IPS-15b (cell line): ENCODE results near the gene BRPF3.

Experiments used
- H3K27me3 ChIP-seq: one replicate; pipeline ENCODE4 v1.6.1; 2013; ENCODE audit warnings: low read length; ENCODE audit not compliant: control insufficient read depth, insufficient read depth
- H3K36me3 ChIP-seq: one replicate; pipeline ENCODE4 v1.6.1; 2013; ENCODE audit warnings: low read length; ENCODE audit not compliant: control insufficient read depth, insufficient read depth
- H3K4me1 ChIP-seq: one replicate; pipeline ENCODE4 v1.6.1; 2013; ENCODE audit warnings: mild to moderate bottlenecking, low read length; ENCODE audit not compliant: control insufficient read depth, insufficient read depth
- H3K4me3 ChIP-seq: one replicate; pipeline ENCODE4 v1.5.1; 2013; ENCODE audit warnings: low read depth, low read length
- H3K9ac ChIP-seq: one replicate; pipeline ENCODE4 v1.6.1; 2013; ENCODE audit warnings: low read depth, mild to moderate bottlenecking, low read length
- H3K9me3 ChIP-seq: one replicate; pipeline ENCODE4 v1.6.1; 2013; ENCODE audit warnings: mild to moderate bottlenecking, low read length; ENCODE audit not compliant: control insufficient read depth, insufficient read depth

The BRPF3 gene

DNA sequence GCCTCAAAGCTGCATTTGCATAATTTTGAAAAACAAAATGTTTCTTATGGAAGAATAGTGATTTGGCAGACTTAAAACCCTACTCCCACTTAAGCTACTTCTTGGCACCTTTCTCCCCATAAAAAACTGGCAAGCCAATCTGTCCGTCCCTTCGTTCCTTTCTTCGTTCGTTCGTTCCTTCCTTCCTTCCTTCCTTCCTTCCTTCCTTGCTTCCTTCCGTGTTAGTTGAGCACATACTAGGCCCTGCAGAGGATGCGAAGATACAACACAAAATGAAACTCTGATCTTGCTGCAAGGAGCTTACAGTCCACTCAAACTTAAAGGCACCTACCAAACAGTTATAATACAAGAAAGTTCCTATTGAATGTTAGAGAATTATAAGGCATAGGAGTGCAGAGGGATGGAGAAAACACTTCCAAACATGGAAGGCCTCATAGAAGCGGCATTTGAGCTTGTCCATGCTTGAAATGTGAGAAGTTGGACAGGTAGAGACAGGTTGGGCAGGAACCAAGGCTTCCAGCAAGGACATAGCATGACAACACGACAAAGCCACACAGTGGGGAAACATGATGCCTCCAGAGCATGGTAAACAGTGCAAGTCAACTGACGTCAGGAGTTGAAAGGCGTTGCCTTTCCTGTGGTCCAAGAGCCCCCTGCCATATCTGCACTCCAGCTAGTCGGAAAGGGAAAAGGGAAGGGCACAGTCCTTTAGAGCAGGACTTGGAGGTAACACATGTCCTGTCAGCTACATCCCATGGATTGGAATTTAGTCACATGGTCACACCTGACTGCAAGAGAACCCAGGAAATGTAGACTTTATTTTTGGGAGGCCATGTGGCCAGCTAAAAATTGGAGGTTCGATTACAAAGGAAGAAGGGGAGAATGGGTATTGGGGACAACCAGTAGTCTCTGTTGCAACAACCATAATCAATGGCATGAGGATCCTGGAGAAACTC lies 80.3 kb downstream of the BRPF3 start:
- H3K36me3 ChIP-seq: no peaks in the 10 kb centered on the region
- no peaks in the 10 kb centered on the region for H3K4me1 ChIP-seq
- H3K9me3 ChIP-seq: no peaks in the 10 kb centered on the region
- H3K4me3 ChIP-seq: no peak overlapping the region
- H3K9ac ChIP-seq: no peak overlapping the region
- H3K27me3 ChIP-seq: no peaks in the 10 kb centered on the region

DNA sequence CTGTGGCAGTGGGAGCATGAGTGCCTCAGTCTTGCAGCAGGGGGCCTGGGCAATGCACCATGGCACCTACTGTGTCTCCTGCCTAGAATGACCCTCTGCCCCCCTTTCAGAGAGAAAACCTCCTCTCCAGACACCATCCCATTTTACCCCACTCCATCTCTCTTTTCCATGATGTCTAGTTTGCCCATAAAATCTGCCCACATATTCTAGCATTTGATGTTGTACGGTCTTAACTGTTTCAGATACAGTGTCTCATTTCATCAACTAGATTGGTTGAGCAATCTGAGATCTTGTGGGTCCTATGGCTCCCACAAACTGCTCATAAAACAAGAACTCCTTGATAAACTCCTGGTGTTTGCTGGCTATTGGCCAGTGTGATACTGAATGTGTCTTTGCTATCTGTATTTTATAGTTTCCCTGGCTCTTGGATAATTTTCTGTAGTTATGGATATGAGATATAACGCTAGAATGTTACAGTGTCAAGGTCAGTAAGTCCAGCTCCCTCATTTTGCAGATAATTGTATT lies 81.5 kb downstream of the BRPF3 start:
- Histone ChIP-seq H3K36me3 (no peaks in the 10 kb centered on the region), H3K27me3 (no peaks in the 10 kb centered on the region)

DNA sequence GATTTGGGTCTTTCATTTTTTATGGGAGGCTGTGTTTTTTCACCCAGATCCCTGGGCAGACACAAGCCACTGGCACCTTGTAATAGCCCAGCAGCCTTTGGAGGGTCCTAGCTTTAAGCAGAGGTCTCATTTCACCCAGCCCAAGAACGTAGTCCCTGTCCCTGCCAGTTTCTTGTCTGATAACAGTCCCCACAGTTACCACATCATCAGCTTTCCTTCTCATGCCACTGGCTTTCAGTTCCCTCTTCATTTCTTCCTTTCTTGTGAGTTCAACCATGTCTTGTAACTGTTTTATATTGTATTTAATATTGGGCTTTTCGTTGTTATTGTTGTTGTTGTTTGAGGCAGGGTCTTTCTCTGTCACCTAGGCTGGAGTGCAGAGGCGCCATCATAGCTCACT lies 83.9 kb downstream of the BRPF3 start:
- Histone ChIP-seq H3K36me3 (no peaks in the 10 kb centered on the region), H3K27me3 (peaks cover 7% of the 10 kb centered on the region), H3K4me3 (no peak overlapping the region)

More for the DNA sequence above, 81.5 kb downstream of the BRPF3 start:
- Histone ChIP-seq H3K9me3 (no peaks in the 10 kb centered on the region), H3K4me1 (no peaks in the 10 kb centered on the region), H3K9ac (no peak overlapping the region), H3K4me3 (no peak overlapping the region)

DNA sequence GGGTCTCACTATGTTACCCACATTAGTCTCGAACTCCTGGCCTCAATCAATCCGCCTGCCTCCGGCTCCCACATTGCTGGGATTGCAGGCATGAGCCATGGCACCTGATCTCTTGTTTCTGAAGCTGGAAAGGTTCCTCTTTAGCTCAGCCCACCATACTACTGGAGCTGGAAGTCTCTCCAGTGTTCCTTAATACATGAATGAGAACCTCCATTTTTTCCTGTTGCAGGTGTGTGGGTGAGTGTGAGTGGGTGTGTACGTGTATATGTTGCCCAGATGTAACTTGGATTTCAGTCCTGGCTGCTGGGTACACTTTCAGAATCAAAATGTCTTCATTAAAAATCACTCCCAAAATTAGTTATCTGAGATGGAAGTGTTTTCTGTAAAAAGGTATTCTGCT lies 84.4 kb downstream of the BRPF3 start:
- no peaks in the 10 kb centered on the region for H3K9me3 ChIP-seq
- no peaks in the 10 kb centered on the region for H3K36me3 ChIP-seq
- no peaks in the 10 kb centered on the region for H3K4me1 ChIP-seq
- no peak overlapping the region for H3K9ac ChIP-seq
- peaks cover 12% of the 10 kb centered on the region for H3K27me3 ChIP-seq
- H3K4me3 ChIP-seq: no peak overlapping the region

More for the DNA sequence above, 83.9 kb downstream of the BRPF3 start:
- Histone ChIP-seq H3K9me3 (no peaks in the 10 kb centered on the region), H3K9ac (no peak overlapping the region), H3K4me1 (no peaks in the 10 kb centered on the region)
